Small intestine (tissue), 7 donors: ENCODE results near the gene DDX54. TPM values are rescaled to one million over a fixed set of nuclear protein-coding genes. Genes with fewer than 3 reads are reported as not detected.

ENCODE experiments used
- DNase-seq, 2 donors: peaks; one replicate each; pipeline versions ENCODE4 v3.0.0 to v3.0.0-alpha.2; 2013
- FAIRE-seq: peaks from 2 replicates; lab custom pipeline; 2012; peaks lifted over from hg19 to GRCh38; lab: Jason Lieb, UNC
- H3K27ac ChIP-seq, 3 donors: one replicate each; pipeline ENCODE4 v1.5.1; 2013; ENCODE audit warnings: low read length in 2 of 3, mild to moderate bottlenecking in 2 of 3, control low read depth in 1 of 3, inconsistent platforms in 1 of 3, low read depth in 1 of 3, moderate library complexity in 1 of 3
- H3K27me3 ChIP-seq, 3 donors: one replicate each; pipeline ENCODE4 v1.6.1; 2013; ENCODE audit warnings: low read length in 3 of 3, inconsistent platforms in 1 of 3; ENCODE audit not compliant: control insufficient read depth in 3 of 3, insufficient read depth in 3 of 3
- H3K36me3 ChIP-seq, 3 donors: one replicate each; pipeline ENCODE4 v1.6.1; 2013; ENCODE audit warnings: low read length in 3 of 3, inconsistent platforms in 1 of 3, low read depth in 1 of 3, mild to moderate bottlenecking in 1 of 3, moderate library complexity in 1 of 3; ENCODE audit not compliant: control insufficient read depth in 3 of 3, insufficient read depth in 2 of 3
- H3K4me1 ChIP-seq, 3 donors: one replicate each; pipeline ENCODE4 v1.6.1; 2013; ENCODE audit warnings: low read length in 2 of 3, inconsistent platforms in 1 of 3, low read depth in 1 of 3, mild to moderate bottlenecking in 1 of 3, moderate library complexity in 1 of 3; ENCODE audit not compliant: control insufficient read depth in 3 of 3, insufficient read depth in 2 of 3
- H3K4me3 ChIP-seq, 3 donors: one replicate each; pipeline ENCODE4 v1.5.1; 2013; ENCODE audit warnings: low read length in 3 of 3, control low read depth in 1 of 3, inconsistent platforms in 1 of 3, low read depth in 1 of 3, mild to moderate bottlenecking in 1 of 3, moderate library complexity in 1 of 3
- H3K9me3 ChIP-seq, 2 donors: one replicate each; pipeline ENCODE4 v1.6.1; 2013; ENCODE audit warnings: low read depth in 1 of 2, low read length in 1 of 2; ENCODE audit not compliant: control insufficient read depth in 2 of 2, insufficient read depth in 1 of 2
- WGBS, 3 donors: extraction: QIAGEN DNeasy Blood & Tissue Kit; methylation state at CpG; one replicate each; pipeline ENCODE4 v1.1.7; 2013; 5-methylcytosine and 5-hydroxymethylcytosine counted together
- polyA plus RNA-seq, 4 donors: library from polyadenylated mRNA; stranded (reverse) in 3 of 4; unstranded in 1 of 4; fragments of 200-250 nt in 3 of 4; fragments of 120-200 nt in 1 of 4; gene quantifications; one replicate each; pipeline versions ENCODE4 v1.2.1 to v1.2.3, GENCODE V29; 2013
- donor health status: healthy with polysubstance abuse.
- donor health status: control.
- donor health status: control.
- donor health status: Bipolar disorder and iron deficiency.
- donor health status: healthy.

The DDX54 gene
- polyA plus RNA-seq, 4 donors = 34.9 to 75.6 (median 51.8) TPM

- DNase-seq = peak in 1 of 2 donors; percentile 60
- H3K27ac ChIP-seq = peak overlapping the region; percentile 29 to 72 (median 37)
Measured at GRCh38 chr12:113230315-113231234, 45.3 kb upstream of the DDX54 start.

GRCh38 chr12:113228394-113229028 lies 43.2 kb upstream of the DDX54 start:
- H3K27ac ChIP-seq = peak overlapping the region in 1 of 3 donors; percentile 56
- DNase-seq = no peak
- peaks cover 6 to 24% (median 6%) of the 10 kb centered on the region in 3 donors for H3K4me1 ChIP-seq
- 78 to 85% (median 79%) methylated on average over 5 of the region's 5 CpGs for WGBS, 3 donors
- H3K9me3 ChIP-seq = peaks cover 0 to 6% of the 10 kb centered on the region in 2 donors
- no peaks in the 10 kb centered on the region for H3K27me3 ChIP-seq
- FAIRE-seq = no peak
- H3K4me3 ChIP-seq = no peak overlapping the region
- H3K36me3 ChIP-seq = peaks cover 3 to 66% (median 12%) of the 10 kb centered on the region in 3 donors

More at GRCh38 chr12:113230315-113231234, 45.3 kb upstream of the DDX54 start:
- Histone ChIP-seq H3K27me3 (no peaks in the 10 kb centered on the region), H3K4me1 (peaks cover 3 to 29% (median 6%) of the 10 kb centered on the region in 3 donors), H3K9me3 (peaks cover 0 to 6% of the 10 kb centered on the region in 2 donors), H3K36me3 (peaks cover 3 to 73% (median 16%) of the 10 kb centered on the region in 3 donors), H3K4me3 (no peak overlapping the region)
- no peak for FAIRE-seq
- WGBS, 3 donors = 78 to 90% (median 85%) methylated on average over 15 of the region's 15 CpGs

- no peaks in the 10 kb centered on the region for H3K27me3 ChIP-seq
- H3K9me3 ChIP-seq = peaks cover 0 to 6% of the 10 kb centered on the region in 2 donors
- peaks cover 3 to 59% (median 6%) of the 10 kb centered on the region in 3 donors for H3K36me3 ChIP-seq
- DNase-seq (no peak), FAIRE-seq (no peak)
- peaks cover 6 to 24% (median 6%) of the 10 kb centered on the region in 3 donors for H3K4me1 ChIP-seq
- H3K4me3 ChIP-seq = no peak overlapping the region
- H3K27ac ChIP-seq = no peak overlapping the region
- WGBS, 3 donors = 90 to 100% (median 95%) methylated on average over 5 of the region's 5 CpGs
Measured at GRCh38 chr12:113227686-113228391, 42.6 kb upstream of the DDX54 start.

- 84 to 91% (median 87%) methylated on average over 13 of the region's 13 CpGs for WGBS, 3 donors
- DNase-seq = no peak
- H3K27me3 ChIP-seq = no peaks in the 10 kb centered on the region
- peaks cover 1 to 50% (median 3%) of the 10 kb centered on the region in 3 donors for H3K36me3 ChIP-seq
- H3K4me1 ChIP-seq = peaks cover 6 to 22% (median 10%) of the 10 kb centered on the region in 3 donors
- H3K9me3 ChIP-seq = peaks cover 0 to 6% of the 10 kb centered on the region in 2 donors
- H3K4me3 ChIP-seq = no peak overlapping the region
- FAIRE-seq = no peak
- peak overlapping the region in 1 of 3 donors; percentile 18 for H3K27ac ChIP-seq
Measured at GRCh38 chr12:113226696-113227568, 41.7 kb upstream of the DDX54 start.

GRCh38 chr12:113224955-113225354 lies 39.7 kb upstream of the DDX54 start:
- Histone ChIP-seq H3K4me1 (peaks cover 3 to 15% (median 7%) of the 10 kb centered on the region in 3 donors), H3K36me3 (peaks cover 0 to 38% (median 3%) of the 10 kb centered on the region in 3 donors), H3K4me3 (no peak overlapping the region), H3K27ac (no peak overlapping the region), H3K9me3 (no peaks in the 10 kb centered on the region), H3K27me3 (no peaks in the 10 kb centered on the region)
- FAIRE-seq (no peak), DNase-seq (no peak)
- WGBS, 3 donors = 95 to 97% (median 97%) methylated on average over 4 of the region's 4 CpGs

GRCh38 chr12:113222730-113223531 lies 37.7 kb upstream of the DDX54 start:
- peak overlapping the region; percentile 83 to 97 (median 96) for H3K4me3 ChIP-seq
- DNase-seq = peak; percentile 92 to 98
- H3K27ac ChIP-seq = peak overlapping the region; percentile 92 to 98 (median 95)
- no peaks in the 10 kb centered on the region for H3K27me3 ChIP-seq
- H3K36me3 ChIP-seq = peaks cover 0 to 21% (median 3%) of the 10 kb centered on the region in 3 donors
- H3K9me3 ChIP-seq = no peaks in the 10 kb centered on the region
- 4 to 10% (median 7%) methylated on average over 11 of the region's 11 CpGs for WGBS, 3 donors
- FAIRE-seq = no peak
- H3K4me1 ChIP-seq = peaks cover 3 to 4% (median 3%) of the 10 kb centered on the region in 3 donors
